Occipital lobe (tissue), 2 donors: ENCODE measurements around the gene PEDS1. TPM values are rescaled to one million over a fixed set of nuclear protein-coding genes. Genes with fewer than 3 reads are reported as not detected.
"Not testable (repeated sequence)": the region's sequence is repeated elsewhere in the genome, so short reads cannot be mapped to it uniquely, and the experiment has no call there.

Experiments
- DNase-seq: peaks from one replicate; lab custom pipeline; 2025; lab: John Stamatoyannopoulos, UW
- total RNA-seq: library from RNA; depleted of rRNA; stranded (reverse); fragments of >200 nt; gene quantifications from one replicate; pipeline ENCODE4 v1.2.3, GENCODE V29; 2014

PEDS1 gene
- total RNA-seq, result 10.0 TPM

DNA sequence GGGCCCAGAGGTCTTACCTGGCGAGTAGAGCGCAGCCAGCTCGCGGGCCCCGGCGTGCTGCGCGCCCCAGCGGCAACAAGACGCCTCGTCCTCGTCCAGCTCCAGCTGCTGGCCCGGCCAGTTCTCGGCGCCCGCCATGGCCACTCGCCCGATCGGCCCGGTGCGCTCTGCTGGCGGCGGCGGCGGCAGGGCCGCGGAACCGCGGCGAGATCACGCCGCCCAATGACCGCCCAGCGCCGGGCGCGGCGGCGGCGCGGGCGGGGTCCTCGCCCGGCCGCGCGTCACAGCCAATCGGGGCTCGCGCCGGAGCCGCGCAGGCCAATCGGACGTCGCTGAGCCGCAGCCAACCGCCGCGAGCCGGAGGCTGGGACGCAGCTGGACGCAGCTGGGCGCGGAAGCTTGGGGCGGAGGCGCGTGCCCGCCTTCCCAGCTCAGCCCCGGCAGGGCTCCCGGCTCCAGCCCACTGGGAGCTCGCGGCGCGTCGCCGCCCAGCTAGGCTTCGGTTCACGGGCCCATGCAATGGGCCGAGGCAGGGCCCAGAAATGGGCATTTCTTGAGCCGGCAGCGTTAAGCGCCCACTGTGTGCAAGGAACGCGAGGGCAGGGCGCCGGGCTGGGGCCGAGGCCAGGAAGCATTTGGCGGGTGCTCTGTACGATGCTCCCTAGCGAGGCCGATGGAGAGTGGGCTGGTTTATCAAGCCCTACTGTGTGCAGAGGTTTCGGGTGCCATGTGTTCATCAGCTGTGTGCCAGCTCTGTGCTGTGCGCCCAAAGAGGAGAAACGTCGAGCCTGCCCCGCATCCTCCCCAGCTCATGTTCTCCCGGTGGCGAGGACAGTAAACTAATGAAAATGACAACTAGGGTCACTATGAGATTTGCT is at the start of gene PEDS1:
TSS of gene PEDS1 (minus strand) at position 224 of the 878 bp plus-strand sequence. CDS start at position 138, 86 bp downstream.
- peak; percentile 86 for DNase-seq

DNA sequence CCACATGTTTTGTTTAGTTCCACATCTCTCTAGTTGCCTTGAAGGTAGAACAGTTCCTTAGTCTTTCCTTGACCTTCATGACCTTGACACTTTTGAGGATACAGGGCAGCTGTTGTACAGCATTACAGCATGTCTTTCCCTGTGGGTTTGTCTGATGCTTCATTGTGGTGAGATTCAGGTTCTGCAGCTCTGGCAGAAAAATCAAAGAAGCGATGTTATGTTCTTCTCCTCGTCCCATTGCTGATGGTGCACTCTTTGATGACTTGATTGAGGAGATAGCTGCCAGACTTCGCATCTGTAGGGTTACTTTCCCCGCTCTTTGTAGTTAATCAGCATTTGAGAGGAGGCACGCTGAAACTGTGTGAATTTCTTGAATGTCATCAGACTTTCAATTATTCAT is 49.2 kb upstream of the PEDS1 start:
- DNase-seq, result no peak

DNA sequence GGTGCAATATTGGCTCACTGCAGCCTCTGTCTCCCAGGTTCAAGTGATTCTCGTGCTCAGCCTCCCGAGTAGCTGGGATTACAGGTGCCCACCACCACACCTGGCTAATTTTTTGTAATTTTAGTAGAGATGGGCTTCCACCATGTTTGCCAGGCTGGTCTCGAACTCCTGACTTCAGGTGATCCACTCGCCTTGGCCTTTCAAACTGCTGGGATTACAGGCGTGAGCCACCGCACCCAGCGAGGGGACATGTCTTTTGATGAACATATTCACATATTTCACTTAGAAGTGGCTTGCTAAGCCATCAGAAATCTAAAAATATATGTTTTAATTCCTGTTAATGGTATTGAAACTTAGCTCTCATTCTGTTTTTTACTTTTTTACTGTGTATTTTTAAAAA is 48.2 kb upstream of the PEDS1 start:
- not testable (repeated sequence) for DNase-seq

DNA sequence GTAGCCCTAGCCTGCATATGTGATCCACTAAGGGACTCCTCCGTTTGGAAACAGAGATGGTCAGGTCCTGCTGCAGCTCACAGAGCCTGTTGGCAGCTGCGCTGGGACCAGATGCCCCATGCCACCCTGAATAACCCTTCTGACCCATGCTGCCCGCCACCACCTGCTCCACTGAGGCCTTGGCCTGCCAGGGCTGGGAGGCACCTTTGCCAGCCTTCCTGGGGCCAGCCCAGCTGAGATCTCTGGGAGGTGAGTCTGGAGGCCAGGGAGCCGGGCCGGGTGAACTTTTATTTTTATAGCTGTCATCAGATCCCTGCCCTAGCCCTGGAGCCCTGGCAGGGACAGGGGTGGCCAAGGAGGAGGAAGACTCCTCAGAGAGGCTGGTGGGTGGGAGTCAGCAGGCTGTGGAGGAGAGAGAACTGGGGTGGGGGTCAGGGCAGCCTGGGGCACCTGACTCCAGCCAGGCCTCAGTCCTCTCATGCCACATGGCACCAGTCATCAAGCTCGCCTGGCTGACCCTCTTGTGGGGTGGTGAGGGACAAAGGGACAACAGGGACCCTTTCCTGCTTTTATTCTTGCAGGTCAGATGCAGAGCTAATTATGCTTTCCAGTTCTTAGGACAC is 47.1 kb upstream of the PEDS1 start:
- DNase-seq, result no peak

DNA sequence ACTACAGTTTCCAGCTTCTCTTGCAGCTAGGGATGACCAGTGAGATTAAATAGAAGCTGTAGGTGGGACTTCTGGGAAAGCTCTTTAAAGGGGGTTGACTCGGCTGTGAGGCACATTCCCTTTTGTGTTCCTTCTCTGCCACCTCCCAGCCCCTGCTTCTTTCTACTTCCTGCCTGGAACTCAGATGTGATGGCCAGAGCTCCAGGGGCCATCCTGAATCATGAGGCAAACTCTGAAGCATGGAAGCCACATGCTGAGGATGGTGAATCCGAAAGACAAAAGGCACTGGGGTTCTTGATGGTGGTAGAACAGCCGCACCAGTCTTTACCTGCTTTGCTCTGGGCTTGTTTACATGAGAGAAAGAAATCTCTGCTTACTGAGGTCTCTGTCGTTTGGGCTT is 46.2 kb upstream of the PEDS1 start:
- DNase-seq, result no peak

DNA sequence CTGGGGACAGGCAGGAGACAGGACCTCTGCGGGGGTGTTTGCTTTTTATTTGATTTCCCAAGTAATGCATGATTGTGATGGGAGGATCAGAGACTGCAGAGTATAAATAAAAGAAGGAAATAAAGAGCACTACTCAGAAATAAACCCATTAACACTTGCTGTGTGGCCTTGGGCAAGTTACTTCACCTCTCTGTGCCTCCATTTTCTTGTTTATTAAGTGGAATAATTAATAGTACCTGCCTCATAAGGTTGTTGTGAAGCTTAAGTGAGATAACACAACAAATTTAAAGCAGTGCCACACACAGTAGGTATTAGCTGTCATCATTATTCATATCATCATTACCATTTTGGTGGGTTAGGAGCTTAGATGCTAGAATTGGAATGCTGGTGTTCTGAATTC is 45.2 kb upstream of the PEDS1 start:
- DNase-seq, result no peak

DNA sequence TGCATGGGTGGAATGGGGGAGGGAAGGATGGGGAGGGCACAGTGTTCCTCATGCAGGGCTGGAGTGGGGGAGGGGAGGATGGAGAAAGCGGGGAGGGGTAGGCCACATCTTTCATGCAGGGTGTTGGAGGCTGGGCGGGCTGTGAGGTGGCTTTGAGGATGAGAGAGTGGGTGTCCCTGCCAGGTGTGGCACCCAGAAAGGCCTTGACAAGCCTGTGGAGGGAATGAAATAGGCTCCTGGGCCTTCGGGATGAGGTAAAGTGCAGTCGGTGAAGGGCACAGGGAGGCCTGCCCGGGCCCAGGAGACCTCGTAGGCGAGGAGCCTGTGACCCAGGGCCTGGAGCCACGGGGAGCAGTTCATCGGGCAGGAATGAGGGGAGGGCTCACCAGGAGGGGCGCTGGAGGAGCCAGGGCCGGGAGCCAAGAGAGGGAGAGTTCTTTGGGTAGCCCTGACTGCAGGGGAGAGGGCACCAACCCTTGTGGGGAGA is 44.7 kb upstream of the PEDS1 start:
- DNase-seq, result no peak

DNA sequence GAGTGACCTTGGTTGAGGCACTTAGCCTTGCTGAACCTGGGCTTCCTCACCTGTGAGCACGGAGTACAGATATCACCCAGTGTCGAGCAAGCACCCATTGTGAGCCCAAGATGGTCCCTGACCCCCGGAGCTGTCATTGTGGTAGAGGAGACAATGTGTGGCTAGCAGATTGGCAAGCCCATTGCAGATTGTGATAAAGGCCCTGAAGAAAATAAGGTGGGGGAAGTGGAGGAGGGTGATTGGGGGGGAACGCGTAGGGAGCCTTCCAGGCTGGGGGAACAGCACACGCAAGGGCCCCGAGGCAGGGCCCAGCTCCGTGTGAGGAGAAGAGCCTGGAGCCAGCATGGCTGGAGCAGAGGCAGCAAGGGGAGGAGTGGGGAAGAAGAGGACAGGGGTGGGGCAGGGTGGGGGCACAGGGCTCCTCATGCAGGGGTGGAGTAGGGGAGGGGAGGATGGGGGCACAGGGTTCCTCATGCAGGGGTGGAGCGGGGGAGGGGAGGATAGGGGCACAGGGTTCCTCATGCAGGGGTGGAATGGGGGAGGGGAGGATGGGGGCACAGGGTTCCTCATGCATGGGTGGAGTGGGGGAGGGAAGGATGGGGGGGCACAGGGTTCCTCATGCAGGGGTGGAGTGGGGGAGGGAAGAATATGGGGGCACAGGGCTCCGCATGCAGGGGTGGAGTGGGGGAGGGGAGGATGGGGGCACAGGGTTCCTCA is 44.1 kb upstream of the PEDS1 start:
- no peak for DNase-seq

DNA sequence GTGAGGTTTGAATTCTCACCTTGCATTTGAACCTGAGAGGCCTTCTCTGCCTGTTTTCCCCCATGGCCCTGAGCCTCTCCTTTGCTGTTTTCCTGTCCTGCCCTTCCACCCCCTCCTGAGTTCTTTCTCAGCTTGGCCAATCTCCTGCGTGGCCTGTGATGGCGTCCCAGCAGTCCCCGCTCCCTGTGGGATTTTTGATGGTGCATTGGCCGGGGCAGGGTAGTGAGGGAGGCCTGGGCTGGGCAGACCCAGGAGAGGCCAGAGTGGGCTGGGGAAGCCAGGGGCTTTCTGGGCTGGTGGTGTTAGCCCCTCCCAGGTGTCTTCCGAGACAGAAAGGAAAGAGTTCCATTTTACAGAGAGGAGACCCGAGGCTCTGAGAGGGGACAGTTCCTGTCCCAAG is 43.4 kb upstream of the PEDS1 start:
- DNase-seq, result no peak

DNA sequence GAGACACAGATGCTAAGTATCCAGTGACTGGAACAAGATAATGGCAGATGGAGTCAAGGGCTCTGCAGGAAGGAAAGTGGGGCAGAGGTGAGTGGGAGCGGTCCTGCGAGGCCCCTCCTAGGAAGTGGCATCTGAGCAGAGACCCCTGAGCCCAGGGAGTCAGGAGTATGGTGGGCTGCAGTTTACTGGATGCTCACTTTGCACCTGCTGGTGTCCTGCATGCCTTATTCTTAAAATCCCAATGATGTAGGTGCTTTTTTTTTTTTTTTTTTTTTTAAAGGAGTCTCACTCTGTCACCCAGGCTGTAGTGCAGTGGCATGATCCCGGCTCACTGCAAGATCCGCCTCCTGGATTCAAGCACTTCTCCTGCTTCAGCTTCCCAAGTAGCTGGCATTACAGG is 42.7 kb upstream of the PEDS1 start:
- DNase-seq, result no peak

DNA sequence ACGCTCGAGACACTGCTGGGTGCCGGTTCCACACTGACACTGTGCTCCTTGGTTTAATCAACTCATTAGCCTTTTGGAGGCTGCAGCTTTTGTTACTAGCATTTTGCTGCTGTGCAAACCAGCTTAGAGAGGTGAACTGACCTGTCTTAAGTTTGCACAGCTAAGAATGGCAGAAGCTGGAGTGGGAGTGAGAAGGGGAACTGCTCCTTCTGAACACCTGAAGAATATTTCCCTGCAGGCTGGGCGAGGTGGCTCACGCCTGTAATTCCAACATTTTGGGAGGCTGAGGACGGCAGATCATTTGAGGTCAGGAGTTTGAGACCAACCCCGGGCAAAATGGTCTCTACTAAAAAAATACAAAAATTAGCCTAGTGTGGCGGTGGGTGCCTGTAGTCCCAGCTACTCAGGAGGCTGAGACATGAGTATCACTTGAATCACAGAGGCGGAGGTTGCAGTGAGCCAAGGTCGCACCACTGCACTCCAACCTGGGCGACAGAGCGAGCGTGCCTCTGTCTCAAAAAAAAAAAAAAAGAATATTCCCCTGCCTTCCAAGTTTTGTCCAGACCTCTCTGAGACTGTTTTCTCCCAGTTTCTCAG is 42.1 kb upstream of the PEDS1 start:
- DNase-seq, result no peak

DNA sequence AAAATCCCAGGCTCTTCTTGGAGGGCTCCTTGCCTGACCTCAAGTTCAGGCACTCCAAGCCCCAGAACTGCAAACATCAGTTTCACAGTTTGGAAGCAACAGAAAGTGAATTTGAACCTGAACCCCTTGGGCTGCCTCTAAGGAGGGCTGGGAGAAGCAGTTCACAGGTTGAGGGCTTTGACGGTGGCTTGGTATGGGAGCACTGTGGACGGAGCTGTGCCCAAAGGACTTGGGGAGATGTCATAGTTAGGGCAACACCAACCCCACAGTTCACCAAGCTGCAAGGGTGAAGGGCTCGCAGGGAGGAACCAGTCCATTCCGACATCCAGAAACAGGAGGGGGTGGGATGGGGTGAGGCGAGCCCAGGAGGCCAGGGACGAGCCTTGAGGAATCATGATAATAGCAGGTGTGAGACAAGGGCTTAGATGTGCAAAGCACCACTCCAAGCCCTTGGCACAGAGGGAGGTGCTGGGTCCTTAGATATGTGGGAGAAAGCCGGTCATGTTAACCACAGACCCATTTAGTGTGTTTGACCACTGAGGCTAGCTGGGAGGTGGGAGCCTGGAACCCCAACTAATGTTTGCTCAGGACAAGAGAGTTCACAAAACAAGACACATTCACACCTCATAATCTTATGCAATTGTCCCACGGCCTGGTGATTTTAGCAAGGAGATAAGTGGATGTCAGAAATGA is 41.5 kb upstream of the PEDS1 start:
- no peak for DNase-seq

DNA sequence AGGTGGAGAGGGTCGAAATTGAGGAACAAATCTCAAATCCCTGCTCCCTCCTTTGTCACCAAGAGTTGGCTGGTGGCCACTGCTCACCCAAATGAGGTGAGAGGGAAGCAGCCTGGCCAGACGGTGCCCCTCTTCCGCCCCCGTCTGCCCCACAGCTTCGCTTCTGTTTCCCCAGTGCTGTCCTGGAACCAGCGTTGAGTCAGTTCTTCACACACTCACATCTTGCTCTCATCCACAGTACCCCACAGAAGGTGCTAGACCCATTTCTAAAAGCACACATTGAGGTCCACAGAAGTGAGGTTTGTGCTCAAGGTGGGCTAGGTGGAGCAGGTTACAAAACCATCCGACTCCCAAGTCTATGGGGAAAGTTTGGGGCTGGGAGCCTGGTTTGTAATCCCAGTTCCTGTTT is 40.9 kb upstream of the PEDS1 start:
- no peak for DNase-seq

DNA sequence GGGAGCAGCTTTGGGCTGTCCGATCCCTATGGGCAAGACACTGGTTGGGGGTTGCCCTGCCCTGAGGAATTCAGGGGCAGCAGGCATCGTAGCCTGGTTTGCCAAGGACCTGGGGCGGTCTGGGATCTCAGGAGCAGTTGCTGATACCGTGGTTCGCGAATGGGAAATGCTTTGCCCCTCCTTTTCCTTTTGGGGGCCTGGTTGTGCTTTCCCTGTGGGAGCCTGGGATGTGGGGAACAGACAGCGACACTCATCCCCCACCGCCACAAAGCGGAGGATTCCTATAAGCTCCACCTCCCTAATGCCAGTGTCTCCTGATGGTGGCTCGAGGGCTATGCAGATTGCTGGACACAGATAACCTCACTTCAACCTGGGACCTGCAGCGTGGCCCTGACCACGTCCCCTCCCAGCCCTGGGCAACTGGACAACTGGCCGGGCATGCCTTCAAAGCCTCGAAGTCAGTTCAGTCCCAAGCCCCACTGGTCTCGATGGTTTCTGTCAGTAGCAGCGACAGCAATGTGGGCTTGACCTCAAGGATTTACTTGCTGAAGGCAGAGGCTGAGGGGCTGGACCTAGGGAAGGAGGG is 40.4 kb upstream of the PEDS1 start:
- peak; percentile 47 for DNase-seq

DNA sequence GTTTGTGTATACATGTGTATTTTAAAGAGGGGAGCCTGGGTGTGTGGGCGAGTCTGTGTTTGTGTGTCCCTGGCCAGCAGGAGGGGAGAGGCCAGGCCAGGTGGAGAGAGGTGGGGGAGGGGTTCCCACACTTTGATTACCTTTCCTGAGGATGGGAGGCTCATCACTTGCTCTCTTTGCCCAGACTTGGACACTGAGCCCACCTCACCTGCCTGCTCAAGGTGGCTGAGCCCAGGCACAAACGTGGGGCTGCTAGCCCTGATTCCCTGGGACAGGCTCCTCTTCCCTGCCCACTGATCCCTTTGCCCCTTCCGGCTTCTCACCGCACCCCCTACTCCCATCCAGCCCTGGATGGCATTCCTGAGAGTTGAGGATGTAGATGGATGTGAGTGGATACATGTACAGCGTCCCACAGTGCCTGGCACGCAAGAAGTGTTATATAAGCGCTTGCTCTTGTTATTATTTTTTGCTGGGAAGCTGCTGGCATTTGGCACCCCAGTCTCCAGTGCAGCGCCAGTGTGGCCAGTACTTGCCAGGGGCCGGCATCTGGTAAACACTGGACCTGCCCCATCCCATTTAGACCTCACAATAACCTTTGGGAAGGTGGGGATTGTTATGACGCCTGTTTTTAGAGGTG is 39.8 kb upstream of the PEDS1 start:
- peak; percentile 47 for DNase-seq

DNA sequence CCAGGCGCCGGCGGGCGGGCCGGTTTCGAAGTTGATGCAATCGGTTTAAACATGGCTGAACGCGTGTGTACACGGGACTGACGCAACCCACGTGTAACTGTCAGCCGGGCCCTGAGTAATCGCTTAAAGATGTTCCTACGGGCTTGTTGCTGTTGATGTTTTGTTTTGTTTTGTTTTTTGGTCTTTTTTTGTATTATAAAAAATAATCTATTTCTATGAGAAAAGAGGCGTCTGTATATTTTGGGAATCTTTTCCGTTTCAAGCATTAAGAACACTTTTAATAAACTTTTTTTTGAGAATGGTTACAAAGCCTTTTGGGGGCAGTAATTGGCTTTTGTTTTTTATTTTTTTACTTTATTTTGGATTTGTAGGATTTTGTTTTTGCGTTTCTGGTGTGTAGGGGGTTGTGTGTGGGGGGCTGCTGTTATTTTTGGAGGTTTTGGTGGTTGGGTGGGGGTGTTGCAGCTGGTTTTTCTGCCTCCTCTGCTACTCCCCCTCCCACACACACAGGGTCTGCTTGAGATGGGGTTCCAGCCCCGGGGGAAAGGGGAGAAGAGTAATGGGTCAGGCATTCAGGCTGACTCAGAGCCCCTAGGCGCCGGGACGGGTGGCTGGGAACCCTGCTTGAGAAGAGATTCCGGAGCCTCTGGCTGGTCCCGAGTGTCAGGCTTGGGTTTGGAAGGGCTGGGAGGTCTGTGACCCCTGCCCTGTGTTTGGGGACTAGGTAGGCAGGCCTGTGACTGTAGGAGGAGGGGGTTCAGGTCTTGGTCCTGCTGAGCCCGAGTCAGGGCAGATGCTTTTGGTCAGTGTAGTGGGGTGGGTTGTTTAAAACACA is 39.1 kb upstream of the PEDS1 start:
- DNase-seq, result peak; percentile 64

DNA sequence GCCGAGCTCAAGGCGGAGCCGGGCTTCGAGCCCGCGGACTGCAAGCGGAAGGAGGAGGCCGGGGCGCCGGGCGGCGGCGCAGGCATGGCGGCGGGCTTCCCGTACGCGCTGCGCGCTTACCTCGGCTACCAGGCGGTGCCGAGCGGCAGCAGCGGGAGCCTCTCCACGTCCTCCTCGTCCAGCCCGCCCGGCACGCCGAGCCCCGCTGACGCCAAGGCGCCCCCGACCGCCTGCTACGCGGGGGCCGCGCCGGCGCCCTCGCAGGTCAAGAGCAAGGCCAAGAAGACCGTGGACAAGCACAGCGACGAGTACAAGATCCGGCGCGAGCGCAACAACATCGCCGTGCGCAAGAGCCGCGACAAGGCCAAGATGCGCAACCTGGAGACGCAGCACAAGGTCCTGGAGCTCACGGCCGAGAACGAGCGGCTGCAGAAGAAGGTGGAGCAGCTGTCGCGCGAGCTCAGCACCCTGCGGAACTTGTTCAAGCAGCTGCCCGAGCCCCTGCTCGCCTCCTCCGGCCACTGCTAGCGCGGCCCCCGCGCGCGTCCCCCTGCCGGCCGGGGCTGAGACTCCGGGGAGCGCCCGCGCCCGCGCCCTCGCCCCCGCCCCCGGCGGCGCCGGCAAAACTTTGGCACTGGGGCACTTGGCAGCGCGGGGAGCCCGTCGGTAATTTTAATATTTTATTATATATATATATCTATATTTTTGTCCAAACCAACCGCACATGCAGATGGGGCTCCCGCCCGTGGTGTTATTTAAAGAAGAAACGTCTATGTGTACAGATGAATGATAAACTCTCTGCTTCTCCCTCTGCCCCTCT is 38.2 kb upstream of the PEDS1 start:
- DNase-seq, result peak; percentile 47

DNA sequence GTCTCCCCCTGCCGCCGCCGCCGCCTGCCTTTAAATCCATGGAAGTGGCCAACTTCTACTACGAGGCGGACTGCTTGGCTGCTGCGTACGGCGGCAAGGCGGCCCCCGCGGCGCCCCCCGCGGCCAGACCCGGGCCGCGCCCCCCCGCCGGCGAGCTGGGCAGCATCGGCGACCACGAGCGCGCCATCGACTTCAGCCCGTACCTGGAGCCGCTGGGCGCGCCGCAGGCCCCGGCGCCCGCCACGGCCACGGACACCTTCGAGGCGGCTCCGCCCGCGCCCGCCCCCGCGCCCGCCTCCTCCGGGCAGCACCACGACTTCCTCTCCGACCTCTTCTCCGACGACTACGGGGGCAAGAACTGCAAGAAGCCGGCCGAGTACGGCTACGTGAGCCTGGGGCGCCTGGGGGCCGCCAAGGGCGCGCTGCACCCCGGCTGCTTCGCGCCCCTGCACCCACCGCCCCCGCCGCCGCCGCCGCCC is 37.6 kb upstream of the PEDS1 start:
- DNase-seq, result peak; percentile 47
